HCEC 1CT (cell line): ENCODE data around the gene TBL1X.
A peak's percentile ranks its signal among the peaks of the same experiment; 100 is the strongest.

Experiments used
- DNase-seq: peaks from one replicate; pipeline ENCODE4 v3.0.0-alpha.2; 2017

TBL1X gene

GRCh38 chrX:9635803-9636202 lies 170.9 kb downstream of the TBL1X start:
- DNase-seq, result no peak

- no peak for DNase-seq
Measured at GRCh38 chrX:9638871-9639270, 174.0 kb downstream of the TBL1X start.

GRCh38 chrX:9642270-9642995 lies 177.6 kb downstream of the TBL1X start:
- DNase-seq, result no peak

- no peak for DNase-seq
Measured at GRCh38 chrX:9643807-9644206, 178.9 kb downstream of the TBL1X start.

GRCh38 chrX:9644335-9644734 lies 179.5 kb downstream of the TBL1X start:
- DNase-seq, result no peak

GRCh38 chrX:9646471-9647224 lies 181.8 kb downstream of the TBL1X start:
- DNase-seq, result no peak

- DNase-seq, result no peak
Measured at GRCh38 chrX:9647431-9647830, 182.6 kb downstream of the TBL1X start.

- no peak for DNase-seq
Measured at GRCh38 chrX:9650091-9650490, 185.2 kb downstream of the TBL1X start.

- DNase-seq, result no peak
Measured at GRCh38 chrX:9651737-9652136, 186.9 kb downstream of the TBL1X start.

- DNase-seq, result no peak
Measured at GRCh38 chrX:9654929-9655328, 190.1 kb downstream of the TBL1X start.

- no peak for DNase-seq
Measured at GRCh38 chrX:9656277-9656676, 191.4 kb downstream of the TBL1X start.

GRCh38 chrX:9656871-9657270 lies 192.0 kb downstream of the TBL1X start:
- no peak for DNase-seq

- no peak for DNase-seq
Measured at GRCh38 chrX:9657590-9658256, 192.9 kb downstream of the TBL1X start.

GRCh38 chrX:9658409-9658808 lies 193.6 kb downstream of the TBL1X start:
- DNase-seq, result no peak

GRCh38 chrX:9659571-9660195 lies 194.8 kb downstream of the TBL1X start:
- no peak for DNase-seq

- peak; percentile 38 for DNase-seq
Measured at GRCh38 chrX:9662148-9662547, 197.3 kb downstream of the TBL1X start.

- no peak for DNase-seq
Measured at GRCh38 chrX:9663216-9663615, 198.4 kb downstream of the TBL1X start.

- no peak for DNase-seq
Measured at GRCh38 chrX:9664224-9664623, 199.4 kb downstream of the TBL1X start.

- no peak for DNase-seq
Measured at GRCh38 chrX:9665113-9665512, 200.3 kb downstream of the TBL1X start.

GRCh38 chrX:9668537-9668936 lies 203.7 kb downstream of the TBL1X start:
- no peak for DNase-seq

- peak; percentile 6 for DNase-seq
Measured at GRCh38 chrX:9670136-9670814, 205.4 kb downstream of the TBL1X start.

GRCh38 chrX:9671998-9672397 lies 207.1 kb downstream of the TBL1X start:
- no peak for DNase-seq

- no peak for DNase-seq
Measured at GRCh38 chrX:9676306-9676705, 211.4 kb downstream of the TBL1X start.
